WTC11 (cell line): ENCODE results near the gene RAB24. TPM values are rescaled to one million over a fixed set of nuclear protein-coding genes. Genes with fewer than 3 reads are reported as not detected.

Experiments
- ATAC-seq: fragments of 200-7000 bp; cut with Tn5 transposase; 2 replicates; pipeline ENCODE4 v1.10.0; 2021; ENCODE audit warnings: mild to moderate bottlenecking, moderate library complexity
- CTCF ChIA-PET: fragments of 300-600 bp; sonication (Branson Sonifier 250); formaldehyde crosslinking; loops from one replicate; lab custom pipeline; 2021; ENCODE audit warnings: antibody characterized with exemption; lab: Charles Lee
- POLR2A ChIA-PET: fragments of 350-600 bp; sonication (Branson Sonifier 250); formaldehyde crosslinking; loops from one replicate; lab custom pipeline; 2021; ENCODE audit warnings: antibody characterized with exemption; lab: Charles Lee
- DNase-seq: peaks from one replicate; pipeline ENCODE4 v3.0.0; 2021; ENCODE audit warnings: low spot score
- H3K27ac Mint-ChIP-seq: 2 replicates; pipeline ENCODE4 v1.8.0; 2021; ENCODE audit warnings: mixed read lengths
- H3K27me3 Mint-ChIP-seq: 2 replicates; pipeline ENCODE4 v1.8.0; 2021; ENCODE audit warnings: low read depth, mild to moderate bottlenecking, moderate library complexity, mixed read lengths
- H3K36me3 Mint-ChIP-seq: 2 replicates; pipeline ENCODE4 v1.8.0; 2021; ENCODE audit warnings: mixed read lengths
- H3K4me1 Mint-ChIP-seq: 2 replicates; pipeline ENCODE4 v1.8.0; 2022; ENCODE audit warnings: mixed read lengths
- H3K4me3 Mint-ChIP-seq: 2 replicates; pipeline ENCODE4 v1.8.0; 2021; ENCODE audit warnings: mild to moderate bottlenecking, moderate library complexity, mixed read lengths
- H3K9me3 Mint-ChIP-seq: 2 replicates; pipeline ENCODE4 v1.8.0; 2021; ENCODE audit warnings: mixed read lengths
- ATF3 ChIP-seq: sonication (generic); formaldehyde crosslinking; conservative IDR thresholded peaks from 2 replicates; pipeline ENCODE4 v1.8.1; 2022; ENCODE audit warnings: mild to moderate bottlenecking, missing genetic modification reagents
- CDX4 ChIP-seq: fragments of 250-450 bp; sonication (Bioruptor Pico); IDR thresholded peaks from 2 replicates; pipeline ENCODE4 v1.9.0; 2021; ENCODE audit warnings: moderate library complexity, mild to moderate bottlenecking, inconsistent platforms, borderline replicate concordance
- FOXK1 ChIP-seq: sonication (generic); formaldehyde crosslinking; IDR thresholded peaks from 2 replicates; pipeline ENCODE4 v1.8.0; 2022; ENCODE audit warnings: mild to moderate bottlenecking, moderate library complexity, missing genetic modification reagents
- FOXP4 ChIP-seq: sonication (generic); formaldehyde crosslinking; IDR thresholded peaks from 2 replicates; pipeline ENCODE4 v1.8.0; 2022; ENCODE audit warnings: mild to moderate bottlenecking, missing genetic modification reagents
- GABPB1 ChIP-seq: sonication (generic); formaldehyde crosslinking; IDR thresholded peaks from 2 replicates; pipeline ENCODE4 v1.8.1; 2023; ENCODE audit warnings: mild to moderate bottlenecking, missing genetic modification reagents
- IRF1 ChIP-seq: sonication (generic); formaldehyde crosslinking; IDR thresholded peaks from 2 replicates; pipeline ENCODE4 v1.8.0; 2023; ENCODE audit warnings: missing genetic modification reagents
- IRF2 ChIP-seq: sonication (generic); formaldehyde crosslinking; IDR thresholded peaks from 2 replicates; pipeline ENCODE4 v1.8.0; 2022; ENCODE audit warnings: low read depth, missing genetic modification reagents, borderline replicate concordance
- MAX ChIP-seq: sonication (generic); formaldehyde crosslinking; IDR thresholded peaks from 2 replicates; pipeline ENCODE4 v1.8.0; 2022; ENCODE audit warnings: mild to moderate bottlenecking, missing genetic modification reagents
- PRRX2 ChIP-seq: fragments of 250-450 bp; sonication (Bioruptor Pico); IDR thresholded peaks from 2 replicates; pipeline ENCODE4 v1.8.0; 2021; ENCODE audit warnings: mild to moderate bottlenecking
- RORB ChIP-seq: fragments of 250-450 bp; sonication (Bioruptor Pico); IDR thresholded peaks from 2 replicates; pipeline ENCODE4 v1.9.0; 2021; ENCODE audit warnings: mild to moderate bottlenecking
- SMAD4 ChIP-seq: sonication (generic); formaldehyde crosslinking; IDR thresholded peaks from 2 replicates; pipeline ENCODE4 v1.8.0; 2022; ENCODE audit warnings: mild to moderate bottlenecking, missing genetic modification reagents
- SP1 ChIP-seq: sonication (generic); formaldehyde crosslinking; conservative IDR thresholded peaks from 2 replicates; pipeline ENCODE4 v1.8.1; 2022; ENCODE audit warnings: missing genetic modification reagents
- STAT6 ChIP-seq: sonication (generic); formaldehyde crosslinking; conservative IDR thresholded peaks from 2 replicates; pipeline ENCODE4 v1.8.1; 2023; ENCODE audit warnings: mild to moderate bottlenecking, low read depth, missing genetic modification reagents, moderate library complexity
- ZNF416 ChIP-seq: fragments of 250-450 bp; sonication (Bioruptor Pico); IDR thresholded peaks from 2 replicates; pipeline ENCODE4 v1.9.0; 2021; ENCODE audit warnings: mild to moderate bottlenecking, inconsistent platforms
- ZNF423 ChIP-seq: fragments of 250-450 bp; sonication (Bioruptor Pico); IDR thresholded peaks from 2 replicates; pipeline ENCODE4 v2.1.2; 2022; ENCODE audit warnings: mild to moderate bottlenecking, moderate library complexity
- ZNF512 ChIP-seq: sonication (generic); formaldehyde crosslinking; IDR thresholded peaks from 2 replicates; pipeline ENCODE4 v1.8.1; 2022; ENCODE audit warnings: missing genetic modification reagents, borderline replicate concordance
- ZNF532 ChIP-seq: fragments of 250-450 bp; sonication (Bioruptor Pico); IDR thresholded peaks from 2 replicates; pipeline ENCODE4 v1.9.0; 2021; ENCODE audit warnings: mild to moderate bottlenecking, borderline replicate concordance
- ZNF671 ChIP-seq: fragments of 250-450 bp; sonication (Bioruptor Pico); IDR thresholded peaks from 2 replicates; pipeline ENCODE4 v1.8.0; 2021; ENCODE audit warnings: mild to moderate bottlenecking
- total RNA-seq: library from RNA; stranded (reverse); gene quantifications from 3 replicates; pipeline ENCODE4 v1.2.3, GENCODE V29; 2021

RAB24 gene
- total RNA-seq, 1 experiment from 2014 or later = 37.0 TPM

GRCh38 chr5:177330991-177331842, 27.7 kb upstream of the RAB24 start (continued):
- TF ChIP-seq IRF1 (CRISPR knock-in tag) = no peak
- no peak for TF ChIP-seq FOXK1
- TF ChIP-seq STAT6 (CRISPR knock-in tag) = no peak
- no peak for TF ChIP-seq CDX4 (CRISPR knock-in tag)
- no peak for TF ChIP-seq SMAD4 (CRISPR knock-in tag)
- no peak for TF ChIP-seq ZNF416 (CRISPR knock-in tag)
- TF ChIP-seq PRRX2 = no peak
- TF ChIP-seq MAX = no peak
- TF ChIP-seq ZNF671 (CRISPR knock-in tag) = no peak
- no peak for TF ChIP-seq RORB

- ATAC-seq (no peak), DNase-seq (no peak)
- TF ChIP-seq SP1 (CRISPR knock-in tag) = no peak
- no peak for TF ChIP-seq PRRX2
- peak; percentile 24; the same call in 1 of the 2 replicates for TF ChIP-seq ZNF423 (CRISPR knock-in tag)
- ChIA-PET CTCF (interaction anchor here (1.0 to 2.0 kb wide), 2 partner anchors 12 to 20 kb away, joined by 4 to 6 read pairs; no protein-coding TSS in a partner anchor), POLR2A (no interaction called here)
- Mint-ChIP-seq H3K4me1 (peaks cover 24% of the 10 kb centered on the region), H3K27ac (peak overlapping the region; percentile 44), H3K27me3 (no peaks in the 10 kb centered on the region; the same call in 1 of the 2 replicates), H3K9me3 (no peaks in the 10 kb centered on the region), H3K36me3 (peaks cover 35% of the 10 kb centered on the region), H3K4me3 (no peak overlapping the region)
These were observed 26.4 kb upstream of the RAB24 start for GRCh38 chr5:177329883-177330282.

- POLR2A ChIA-PET = interaction anchor here (0.6 kb wide), 1 partner anchor 37 kb away, joined by 3 read pairs; no protein-coding TSS in a partner anchor
- Mint-ChIP-seq H3K36me3 (peaks cover 28% of the 10 kb centered on the region), H3K4me1 (peaks cover 26% of the 10 kb centered on the region), H3K27ac (no peak overlapping the region), H3K4me3 (no peak overlapping the region), H3K27me3 (no peaks in the 10 kb centered on the region; the same call in 1 of the 2 replicates), H3K9me3 (no peaks in the 10 kb centered on the region)
- CTCF ChIA-PET = interaction anchor here (0.6 to 2.1 kb wide), 7 partner anchors 8 to 67 kb away, joined by 4 to 8 read pairs (median 6); no protein-coding TSS in a partner anchor
- ATAC-seq (no peak), DNase-seq (no peak)
- TF ChIP-seq ZNF512 = no peak
- TF ChIP-seq FOXP4 (CRISPR knock-in tag) = no peak
- TF ChIP-seq IRF2 (CRISPR knock-in tag) = no peak
- TF ChIP-seq GABPB1 (CRISPR knock-in tag) = no peak
- no peak for TF ChIP-seq RORB
- TF ChIP-seq ZNF532 (CRISPR knock-in tag) = no peak
- no peak for TF ChIP-seq ATF3 (CRISPR knock-in tag)
These were observed 25.2 kb upstream of the RAB24 start for GRCh38 chr5:177328545-177329231.
